Adrenal gland (tissue), 5 donors: ENCODE data around the gene TES.

ENCODE experiments used
- CTCF ChIP-seq, 6 experiments: fragments of 450-650 bp in 4 of 6; fragments of 200-600 bp in 2 of 6; sonication (generic) in 1 of 6; IDR thresholded peaks; 1 replicate in 5 of 6; 2 replicates in 1 of 6; pipeline versions ENCODE4 v1.5.1 to v1.8.0; 2016 to 2021; ENCODE audit warnings: antibody characterized with exemption in 6 of 6, mild to moderate bottlenecking in 2 of 6, moderate library complexity in 1 of 6
- POLR2A ChIP-seq, 2 donors: fragments of 450-650 bp; IDR thresholded peaks; one replicate each; pipeline ENCODE4 v1.6.1; 2017; ENCODE audit warnings: antibody characterized with exemption in 2 of 2, mild to moderate bottlenecking in 2 of 2, moderate library complexity in 1 of 2
- donor health status: DM: no; HTN: no; CAD: no.

GRCh38 chr7:116242759-116243158, 32.4 kb downstream of the TES start:
- TF ChIP-seq CTCF (IDR thresholded peaks at IDR 0.05) (no peak), POLR2A (IDR thresholded peaks at IDR 0.05) (no peak)
